H1 (cell line): ENCODE data around the gene KRTAP10-12. TPM values are rescaled to one million over a fixed set of nuclear protein-coding genes. Genes with fewer than 3 reads are reported as not detected.

ENCODE experiments used
- CTCF ChIA-PET: fragments of 300-600 bp; sonication (Branson Sonifier 250); formaldehyde crosslinking; loops from one replicate; lab custom pipeline; 2021; ENCODE audit not compliant: partially characterized antibody; lab: Charles Lee
- POLR2A ChIA-PET: fragments of 300-600 bp; sonication (Branson Sonifier 250); formaldehyde crosslinking; loops from one replicate; lab custom pipeline; 2021; ENCODE audit warnings: inconsistent platforms; ENCODE audit not compliant: partially characterized antibody; lab: Charles Lee
- DNase-seq, 2 experiments: peaks; one replicate each; pipeline versions ENCODE4 v3.0.0 to v3.0.0-alpha.2; 2010 to 2022; ENCODE audit warnings: low spot score in 2 of 2, low read depth in 1 of 2, mixed read lengths in 1 of 2
- FAIRE-seq: peaks from 2 replicates; lab custom pipeline; 2011; peaks lifted over from hg19 to GRCh38; lab: Jason Lieb, UNC
- H2AFZ ChIP-seq: 2 replicates; pipeline ENCODE4 v1.8.1; 2012; ENCODE audit warnings: low read length, inconsistent platforms
- H2AK5ac ChIP-seq: 2 replicates; pipeline ENCODE4 v1.6.1; 2013; ENCODE audit warnings: low read depth, low read length
- H2BK120ac ChIP-seq: replicated peaks from 2 replicates; pipeline ENCODE3; 2013; ENCODE audit warnings: low read depth, low read length, inconsistent platforms
- H2BK12ac ChIP-seq: 2 replicates; pipeline ENCODE4 v1.6.1; 2013; ENCODE audit warnings: low read depth, low read length
- H2BK15ac ChIP-seq: 2 replicates; pipeline ENCODE4 v1.6.1; 2013; ENCODE audit warnings: low read length
- H2BK20ac ChIP-seq: 2 replicates; pipeline ENCODE4 v1.6.1; 2013; ENCODE audit warnings: low read length
- H2BK5ac ChIP-seq: 2 replicates; pipeline ENCODE4 v1.6.1; 2013; ENCODE audit warnings: low read depth, low read length
- H3K14ac ChIP-seq: 2 replicates; pipeline ENCODE4 v1.6.1; 2013; ENCODE audit warnings: inconsistent platforms; ENCODE audit not compliant: insufficient read length
- H3K18ac ChIP-seq: 2 replicates; pipeline ENCODE4 v1.6.1; 2013; ENCODE audit warnings: low read length; ENCODE audit errors: extremely low read depth
- H3K23ac ChIP-seq: 2 replicates; pipeline ENCODE4 v1.6.1; 2013; ENCODE audit warnings: inconsistent platforms; ENCODE audit not compliant: insufficient read length
- H3K23me2 ChIP-seq: 2 replicates; pipeline ENCODE4 v1.6.1; 2013; ENCODE audit warnings: low read depth, low read length
- H3K27ac ChIP-seq: 2 replicates; pipeline ENCODE4 v1.6.1; 2011; ENCODE audit warnings: low read depth, low read length, inconsistent platforms
- H3K27me3 ChIP-seq, 4 experiments: replicated peaks in 1 of 4; 1 replicate in 1 of 4; 2 replicates in 3 of 4; pipeline versions ENCODE4 v1.6.1 to v1.8.1; 2011 to 2013; ENCODE audit warnings: low read length in 3 of 4, mild to moderate bottlenecking in 3 of 4, inconsistent platforms in 2 of 4, mixed read lengths in 2 of 4, moderate library complexity in 1 of 4; ENCODE audit not compliant: control insufficient read depth in 3 of 4, insufficient read depth in 3 of 4; ENCODE audit errors: extremely low read depth in 1 of 4
- H3K36me3 ChIP-seq, 4 experiments: 2 replicates each; pipeline versions ENCODE4 v1.6.1 to v1.8.1; 2011 to 2013; ENCODE audit warnings: mild to moderate bottlenecking in 4 of 4, low read length in 3 of 4, moderate library complexity in 2 of 4, control low read depth in 1 of 4, inconsistent platforms in 1 of 4; ENCODE audit not compliant: insufficient read depth in 4 of 4, control insufficient read depth in 2 of 4
- H3K4ac ChIP-seq: replicated peaks from 2 replicates; pipeline ENCODE3; 2013; ENCODE audit warnings: low read length, low read depth, mixed read lengths, inconsistent platforms; ENCODE audit not compliant: insufficient read length
- H3K4me1 ChIP-seq, 4 experiments: replicated peaks in 1 of 4; 1 replicate in 1 of 4; 2 replicates in 3 of 4; pipeline versions ENCODE4 v1.6.1 to v1.8.1; 2011 to 2013; ENCODE audit warnings: low read length in 3 of 4, inconsistent platforms in 2 of 4, mixed read lengths in 1 of 4; ENCODE audit not compliant: insufficient read depth in 4 of 4, control insufficient read depth in 3 of 4
- H3K4me2 ChIP-seq, 2 experiments: 2 replicates each; pipeline versions ENCODE4 v1.6.1 to v1.8.1; 2011 to 2013; ENCODE audit warnings: low read depth in 2 of 2, low read length in 2 of 2, control low read depth in 1 of 2, inconsistent platforms in 1 of 2, mild to moderate bottlenecking in 1 of 2; ENCODE audit not compliant: insufficient read depth in 1 of 2
- H3K4me3 ChIP-seq, 4 experiments: fragments of 200-600, 300-600 bp in 1 of 4; sonication (generic), shearing (Covaris generic), sonication (Bioruptor Twin) in 1 of 4; 2 replicates each; pipeline versions ENCODE4 v1.5.1 to v1.8.1; 2011 to 2016; ENCODE audit warnings: low read length in 4 of 4, low read depth in 3 of 4, control low read depth in 2 of 4, inconsistent platforms in 2 of 4, mild to moderate bottlenecking in 2 of 4, mixed read lengths in 1 of 4, moderate library complexity in 1 of 4; ENCODE audit not compliant: insufficient read depth in 2 of 4; ENCODE audit errors: extremely low read depth in 1 of 4
- H3K56ac ChIP-seq: replicated peaks from 2 replicates; pipeline ENCODE3; 2013; ENCODE audit warnings: low read depth, mild to moderate bottlenecking, mixed read lengths, low read length, inconsistent platforms; ENCODE audit not compliant: insufficient read length
- H3K79me1 ChIP-seq: 2 replicates; pipeline ENCODE4 v1.6.1; 2013; ENCODE audit warnings: low read depth, low read length, control low read depth
- H3K79me2 ChIP-seq, 2 experiments: 2 replicates each; pipeline versions ENCODE4 v1.6.1 to v1.8.1; 2012 to 2013; ENCODE audit warnings: low read length in 2 of 2, mild to moderate bottlenecking in 2 of 2, inconsistent platforms in 1 of 2; ENCODE audit not compliant: insufficient read depth in 2 of 2, control insufficient read depth in 1 of 2
- H3K9ac ChIP-seq, 4 experiments: replicated peaks in 1 of 4; 1 replicate in 1 of 4; 2 replicates in 3 of 4; pipeline versions ENCODE4 v1.6.1 to v1.8.1; 2011 to 2013; ENCODE audit warnings: low read depth in 3 of 4, low read length in 3 of 4, control low read depth in 2 of 4, mild to moderate bottlenecking in 2 of 4, moderate library complexity in 2 of 4, inconsistent platforms in 1 of 4; ENCODE audit errors: extremely low read depth in 1 of 4
- H3K9me3 ChIP-seq, 2 experiments: 2 replicates each; pipeline versions ENCODE4 v1.6.1 to v1.8.1; 2012 to 2013; ENCODE audit warnings: mild to moderate bottlenecking in 2 of 2, moderate library complexity in 2 of 2, control low read depth in 1 of 2, inconsistent platforms in 1 of 2, low read depth in 1 of 2, low read length in 1 of 2, mixed read lengths in 1 of 2; ENCODE audit not compliant: insufficient read depth in 2 of 2
- H4K20me1 ChIP-seq, 2 experiments: replicated peaks in 1 of 2; 2 replicates each; pipeline versions ENCODE3 to v1.8.1; 2011 to 2013; ENCODE audit warnings: inconsistent platforms in 2 of 2, low read length in 2 of 2, mild to moderate bottlenecking in 1 of 2; ENCODE audit not compliant: insufficient read depth in 2 of 2, control insufficient read depth in 1 of 2
- H4K5ac ChIP-seq: 2 replicates; pipeline ENCODE4 v1.6.1; 2013; ENCODE audit warnings: low read length, low read depth, mixed read lengths, inconsistent platforms; ENCODE audit not compliant: insufficient read length
- H4K8ac ChIP-seq: 2 replicates; pipeline ENCODE4 v1.8.0; 2013; ENCODE audit warnings: mild to moderate bottlenecking, moderate library complexity, low read length, inconsistent platforms; ENCODE audit not compliant: insufficient read depth; ENCODE audit errors: extremely low read depth
- H4K91ac ChIP-seq: replicated peaks from 2 replicates; pipeline ENCODE3; 2013; ENCODE audit warnings: low read length, mixed read lengths, inconsistent platforms; ENCODE audit not compliant: insufficient read length
- ATF2 ChIP-seq: IDR thresholded peaks from 2 replicates; pipeline ENCODE4 v1.6.1; 2012; ENCODE audit warnings: low read length, inconsistent platforms
- CREB1 ChIP-seq: IDR thresholded peaks from 2 replicates; pipeline ENCODE4 v1.6.1; 2012; ENCODE audit warnings: inconsistent platforms
- EGR1 ChIP-seq: IDR thresholded peaks from 2 replicates; pipeline ENCODE4 v1.6.1; 2011; ENCODE audit warnings: low read depth, low read length, borderline replicate concordance
- EP300 ChIP-seq, 2 experiments: IDR thresholded peaks; 1 replicate in 1 of 2; 2 replicates in 1 of 2; pipeline ENCODE4 v1.6.1; 2011 to 2012; ENCODE audit warnings: low read depth in 2 of 2, low read length in 2 of 2, mild to moderate bottlenecking in 2 of 2, borderline replicate concordance in 1 of 2, inconsistent platforms in 1 of 2, moderate library complexity in 1 of 2
- GTF2F1 ChIP-seq: IDR thresholded peaks from 2 replicates; pipeline ENCODE4 v1.6.1; 2012; ENCODE audit warnings: low read depth, low read length, improper control_type of control experiment, borderline replicate concordance
- HDAC2 ChIP-seq, 2 experiments: fragments of 300-600 bp in 1 of 2; sonication (generic) in 1 of 2; IDR thresholded peaks; 2 replicates each; pipeline ENCODE4 v1.6.1; 2011 to 2012; ENCODE audit warnings: low read depth in 2 of 2, low read length in 2 of 2, mild to moderate bottlenecking in 2 of 2, moderate library complexity in 2 of 2, borderline replicate concordance in 1 of 2, inconsistent platforms in 1 of 2
- MAX ChIP-seq: IDR thresholded peaks from 2 replicates; pipeline ENCODE4 v1.6.1; 2012; ENCODE audit warnings: inconsistent platforms
- POLR2AphosphoS5 ChIP-seq: IDR thresholded peaks from 2 replicates; pipeline ENCODE4 v1.6.1; 2011; ENCODE audit warnings: low read depth, low read length
- WGBS, 2 experiments: shearing (Covaris generic) in 1 of 2; methylation state at CpG; one replicate each; pipeline versions ENCODE4 v1.1.6 to v1.1.7; 2013 to 2015; ENCODE audit warnings: low lambda C conversion rate in 2 of 2, mixed read lengths in 2 of 2, inconsistent platforms in 1 of 2, low coverage in 1 of 2, missing lambda C conversion rate in 1 of 2; ENCODE audit not compliant: insufficient replicate concordance in 2 of 2, insufficient coverage in 1 of 2, insufficient read length in 1 of 2; ENCODE audit errors: extremely low coverage in 1 of 2, missing lambda C conversion rate in 1 of 2; 5-methylcytosine and 5-hydroxymethylcytosine counted together
- polyA plus RNA-seq, 7 experiments: library from polyadenylated mRNA; depleted of rRNA in 3 of 7; stranded (reverse) in 5 of 7; unstranded in 2 of 7; fragments of >200 nt in 5 of 7; fragments of 200-250 nt in 2 of 7; gene quantifications; 1 replicate in 5 of 7; 2 replicates in 1 of 7; 4 replicates in 1 of 7; pipeline versions ENCODE4 v1.2.1 to v1.2.3, GENCODE V29; 2011 to 2013; ENCODE audit warnings: missing spikeins in 2 of 7, mixed read lengths in 2 of 7
- total RNA-seq: library from RNA; stranded (reverse); fragmentation: NEBNext Ultra II Directional; extraction: Animal tissue kit (Norgen Biotek cat#: 25700); gene quantifications from 2 replicates; pipeline ENCODE4 v1.2.1, GENCODE V29; 2021

The KRTAP10-12 gene
- total and polyA plus RNA-seq, 2 of the 8 experiments (the other 6 are each of a cell fraction or from before 2014, with no cell fraction given) = not detected

GRCh38 chr21:44677881-44678280 is 19.1 kb upstream of the KRTAP10-12 start:
- H3K79me1 ChIP-seq = no peaks in the 10 kb centered on the region
- no peak overlapping the region for H3K4me3 ChIP-seq
- no peak overlapping the region for H4K8ac ChIP-seq
- WGBS, 2 experiments = 90% methylated on average over 13 of the region's 13 CpGs; no CpG with 5 or more reads in 1 of the 2 experiments
- no peak overlapping the region for H2AK5ac ChIP-seq
- no peak overlapping the region for H2BK5ac ChIP-seq
- no peaks in the 10 kb centered on the region for H3K9me3 ChIP-seq
- no peaks in the 10 kb centered on the region for H3K23me2 ChIP-seq
- FAIRE-seq = no peak
- POLR2A ChIA-PET = no interaction called here
- H3K79me2 ChIP-seq = no peaks in the 10 kb centered on the region
- H3K27ac ChIP-seq = no peak overlapping the region
- no peak overlapping the region for H3K4ac ChIP-seq
- 0 out of 8 replicates have a peak, but pooled peaks cover 0 to 2% (median 0%) of the 10 kb centered on the region in 4 experiments for H3K36me3 ChIP-seq
- no peak for TF ChIP-seq EP300 (IDR thresholded peaks at IDR 0.05; ENCODE audit: borderline replicate concordance in 1 of 2, low read depth in 2 of 2, low read length in 2 of 2)
- no peak for TF ChIP-seq EGR1
- TF ChIP-seq ATF2 = no peak
- no peak for TF ChIP-seq POLR2AphosphoS5
- TF ChIP-seq GTF2F1 = no peak
- TF ChIP-seq HDAC2 (IDR thresholded peaks at IDR 0.05; ENCODE audit: borderline replicate concordance in 1 of 2, low read depth in 2 of 2, low read length in 2 of 2) = no peak
- TF ChIP-seq MAX = no peak
- TF ChIP-seq CREB1 = no peak
- TF ChIP-seq, all 59 proteins: peak for 0
- no peak overlapping the region for H3K56ac ChIP-seq
- no peak for DNase-seq
- H3K27me3 ChIP-seq = no peaks in the 10 kb centered on the region
- H2AFZ ChIP-seq = no peak overlapping the region
- no peak overlapping the region for H3K9ac ChIP-seq
- H2BK15ac ChIP-seq = no peak overlapping the region
- no peak overlapping the region for H4K5ac ChIP-seq
- H3K14ac ChIP-seq = no peak overlapping the region
- H2BK20ac ChIP-seq = no peak overlapping the region
- H3K23ac ChIP-seq = no peak overlapping the region
- no peak overlapping the region for H3K4me2 ChIP-seq
- no peak overlapping the region for H2BK12ac ChIP-seq
- H4K20me1 ChIP-seq = no peaks in the 10 kb centered on the region
- no peak overlapping the region for H2BK120ac ChIP-seq
- H3K18ac ChIP-seq = no peak overlapping the region
- H3K4me1 ChIP-seq = no peaks in the 10 kb centered on the region; a peak in 1 of 7 replicates
- CTCF ChIA-PET = interaction anchor here (1.5 kb wide), 1 partner anchor 83 kb away, joined by 5 read pairs; no protein-coding TSS in a partner anchor
- no peak overlapping the region for H4K91ac ChIP-seq
